ENCODE data around the gene LPP.

Gene LPP

DNA sequence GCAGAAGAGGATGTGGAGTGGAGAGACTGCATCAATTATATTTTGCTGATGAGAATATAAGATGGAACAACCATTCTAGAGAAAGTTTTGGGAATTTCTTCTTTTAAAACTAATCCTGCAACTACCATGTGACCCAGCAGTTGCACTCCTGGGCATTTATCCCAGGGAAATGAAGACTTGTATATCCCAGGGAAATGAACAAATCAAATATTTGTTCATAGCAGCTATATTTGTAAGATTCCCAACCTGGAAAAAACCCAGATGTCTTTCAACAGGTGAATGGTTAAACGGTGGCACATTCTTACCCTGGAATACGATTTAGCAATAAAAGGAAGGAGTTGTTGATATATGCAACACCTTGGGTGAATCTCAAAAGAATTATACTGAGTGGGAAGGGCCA lies 632.5 kb downstream of the LPP start:
- no peak for DNase-seq

- peak; percentile 36 to 50 for DNase-seq
Measured at GRCh38 chr3:188788621-188789081, 634.7 kb downstream of the LPP start.

- no peak for DNase-seq
Measured at GRCh38 chr3:188789251-188789650, 635.3 kb downstream of the LPP start.

- no peak for DNase-seq
Measured at GRCh38 chr3:188791311-188791710, 637.4 kb downstream of the LPP start.

GRCh38 chr3:188792793-188793192 lies 638.8 kb downstream of the LPP start:
- peak in 1 of 2 donors; percentile 16 for DNase-seq

GRCh38 chr3:188796122-188796631 lies 642.2 kb downstream of the LPP start:
- DNase-seq: peak in 1 of 2 donors; percentile 48

DNA sequence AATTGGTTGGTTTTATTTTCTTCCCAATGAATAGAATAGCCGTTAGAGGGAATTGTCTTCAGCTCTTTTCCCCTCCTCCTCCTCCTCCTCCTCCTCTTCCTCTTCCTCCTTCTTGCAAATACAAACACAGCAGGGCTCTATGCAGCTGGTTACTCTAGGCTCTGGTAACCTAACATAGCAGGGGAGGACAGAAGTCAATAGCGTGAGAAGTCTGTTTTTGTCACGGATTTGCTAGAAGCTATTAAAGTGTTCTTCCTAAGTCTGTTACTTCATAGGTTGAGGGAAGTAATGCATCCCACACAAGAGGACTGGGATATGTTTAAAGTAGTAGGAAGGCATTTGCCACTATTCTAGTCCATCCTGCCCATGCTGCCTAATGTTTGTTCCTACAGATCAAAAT lies 643.1 kb downstream of the LPP start:
- no peak for DNase-seq

DNA sequence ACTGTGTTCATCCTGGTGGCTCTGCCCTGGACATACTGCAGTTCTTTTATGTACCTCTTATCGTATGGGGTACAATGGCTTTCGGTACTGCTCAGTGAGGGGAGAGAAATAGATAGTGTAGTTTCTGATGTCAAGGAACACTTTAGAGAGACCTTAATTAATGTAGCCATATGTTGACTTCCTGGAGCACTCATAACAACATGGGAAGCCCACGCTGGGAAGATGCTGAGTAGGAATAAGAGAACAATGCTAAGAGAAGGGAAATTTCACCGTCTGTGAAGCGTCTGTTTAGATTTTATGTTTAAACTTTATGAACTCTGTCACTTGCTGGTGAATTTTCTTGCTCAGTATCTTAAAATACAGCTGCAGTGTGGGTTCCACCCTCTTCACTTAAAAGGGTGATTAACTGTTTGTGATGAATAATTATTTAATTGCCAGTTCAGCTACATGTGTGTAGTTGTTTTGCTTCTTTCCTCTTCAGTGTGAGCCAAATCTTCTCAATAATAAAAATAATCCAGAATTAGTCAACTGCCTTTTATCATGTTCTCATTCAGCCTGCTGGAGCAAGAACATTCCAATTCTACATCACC lies 644.7 kb downstream of the LPP start:
- DNase-seq: no peak

- no peak for DNase-seq
Measured at GRCh38 chr3:188801393-188801792, 647.4 kb downstream of the LPP start.

DNA sequence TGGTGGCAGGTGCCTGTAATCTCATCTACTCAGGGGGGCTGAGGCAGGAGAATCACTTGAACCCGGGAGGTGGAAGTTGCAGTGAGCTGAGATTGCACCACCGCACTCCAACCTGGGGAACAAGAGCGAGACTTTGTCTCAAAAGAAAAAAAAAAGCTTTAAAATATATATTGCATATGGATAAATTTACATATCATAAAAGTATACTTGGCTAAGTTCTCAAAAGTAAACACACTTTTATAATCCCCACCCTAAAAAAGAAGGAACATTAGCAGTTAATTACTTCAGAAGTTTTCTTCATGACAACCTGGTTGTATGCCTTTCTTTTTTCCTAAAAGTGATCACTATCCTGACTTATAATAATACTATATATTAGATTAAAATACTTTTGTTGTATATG lies 648.7 kb downstream of the LPP start:
- no peak for DNase-seq

DNA sequence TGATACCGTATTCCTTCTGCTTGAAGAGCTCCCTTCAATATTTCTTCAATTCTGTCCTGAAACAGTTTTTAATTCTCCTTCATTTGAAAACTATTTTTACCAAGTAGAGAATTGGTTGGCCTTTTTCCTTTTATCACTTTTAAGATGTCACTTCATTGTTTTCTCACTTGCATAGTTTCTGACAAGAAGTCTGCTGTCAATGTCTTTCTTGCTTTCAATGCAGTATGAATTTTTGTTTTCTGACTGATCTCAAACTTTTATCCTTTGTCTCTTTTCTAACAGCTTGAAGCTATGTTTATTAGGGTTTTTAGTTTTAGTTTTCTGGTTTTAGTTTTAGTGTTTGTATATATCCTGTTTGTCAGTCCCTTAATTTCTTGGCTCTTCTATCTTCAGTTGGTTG lies 653.0 kb downstream of the LPP start:
- DNase-seq: no peak

DNA sequence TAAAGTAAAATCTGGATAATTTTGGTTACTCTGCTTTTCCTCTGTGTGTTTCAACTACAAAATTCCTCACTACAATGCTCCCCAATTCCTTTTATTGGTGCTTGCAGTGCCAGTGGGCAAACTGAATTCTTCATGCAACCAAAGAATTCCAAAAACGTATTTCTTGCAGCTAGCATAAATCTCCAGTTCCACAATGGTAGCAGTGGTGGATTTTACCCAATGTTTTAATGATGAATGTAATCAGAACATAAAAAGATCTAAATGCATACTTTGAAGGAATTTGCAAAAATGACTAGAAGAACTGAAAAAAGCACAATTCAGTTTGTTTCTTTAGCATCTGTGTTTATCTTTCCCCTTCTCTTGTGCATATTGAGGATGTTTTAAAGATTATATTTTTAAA lies 658.2 kb downstream of the LPP start:
- no peak for DNase-seq

DNA sequence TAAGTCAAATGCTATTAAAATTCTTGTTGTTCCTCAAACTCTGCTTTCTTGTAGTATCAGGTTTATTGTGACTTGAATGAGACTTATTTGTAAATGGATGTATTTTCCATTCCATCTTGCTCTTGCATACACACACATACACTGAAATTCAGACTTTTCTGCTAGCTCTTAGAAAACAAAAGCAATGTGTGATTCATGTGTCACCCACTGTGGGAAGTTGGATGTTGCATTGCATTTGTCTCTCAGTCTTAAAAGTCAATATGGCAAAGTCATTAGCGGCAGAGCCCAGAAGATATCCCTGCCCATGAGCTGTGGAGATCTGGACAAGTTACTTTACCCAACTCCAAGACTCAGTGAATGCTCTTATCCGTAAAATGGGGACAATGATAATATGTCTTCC lies 660.6 kb downstream of the LPP start:
- DNase-seq: no peak

DNA sequence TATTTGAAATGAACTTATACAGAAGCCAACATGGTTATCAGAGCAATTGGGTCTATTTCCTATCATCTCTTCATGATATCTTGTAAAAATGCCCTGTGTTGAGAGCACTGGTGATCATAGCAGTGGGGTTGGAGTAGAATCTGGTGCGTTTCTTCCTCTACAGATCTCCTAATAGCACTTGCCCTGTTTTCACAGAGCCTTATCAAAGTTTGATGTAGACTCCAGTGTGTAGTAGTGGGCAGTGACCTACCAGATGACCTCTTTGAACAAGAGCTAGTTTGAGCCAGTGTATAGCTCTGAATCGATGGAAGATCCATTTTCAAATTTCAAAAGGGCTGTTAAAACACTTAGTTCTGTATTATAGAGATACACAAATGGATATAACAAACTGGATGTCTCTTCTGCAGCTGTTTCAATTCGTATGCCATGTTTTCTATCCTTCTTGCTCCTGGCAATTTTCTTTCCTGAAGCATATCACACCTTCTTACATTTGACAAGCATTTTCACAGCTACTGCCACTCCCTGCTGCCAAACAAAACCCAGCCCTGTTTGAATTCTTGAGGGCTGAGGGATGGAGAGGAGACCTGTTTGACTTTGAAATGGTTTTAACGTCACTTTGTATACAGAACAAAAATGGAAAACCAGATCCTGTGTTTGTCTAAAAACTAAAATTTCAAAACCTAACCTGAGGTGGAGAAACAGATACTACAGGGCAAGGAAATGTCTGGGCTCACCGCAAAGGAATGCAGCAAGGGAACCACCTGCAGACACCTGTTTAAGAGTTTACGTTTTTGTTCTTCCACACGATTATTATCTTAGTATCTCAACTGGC lies 663.4 kb downstream of the LPP start:
- no peak for DNase-seq

GRCh38 chr3:188817935-188818269 lies 663.9 kb downstream of the LPP start:
- no peak for DNase-seq

DNA sequence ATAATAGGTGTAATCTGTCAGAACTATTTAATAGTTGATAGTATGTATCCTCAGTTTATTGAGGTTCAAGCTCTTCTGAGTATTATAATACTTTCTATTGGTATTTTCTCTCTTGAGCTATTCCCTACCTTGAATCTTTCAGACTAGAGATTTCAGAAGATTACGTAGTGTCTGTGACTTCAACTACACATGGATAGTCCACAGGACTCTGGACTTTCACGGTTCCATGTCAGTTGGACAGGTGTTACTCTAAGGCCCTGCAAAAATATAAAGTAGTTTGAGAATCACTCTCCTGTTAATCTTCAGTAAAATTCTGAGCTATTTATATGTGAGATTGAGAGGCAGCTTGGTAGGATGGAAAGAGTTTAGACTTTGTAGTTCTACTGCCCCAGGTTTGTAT lies 664.3 kb downstream of the LPP start:
- no peak for DNase-seq

DNA sequence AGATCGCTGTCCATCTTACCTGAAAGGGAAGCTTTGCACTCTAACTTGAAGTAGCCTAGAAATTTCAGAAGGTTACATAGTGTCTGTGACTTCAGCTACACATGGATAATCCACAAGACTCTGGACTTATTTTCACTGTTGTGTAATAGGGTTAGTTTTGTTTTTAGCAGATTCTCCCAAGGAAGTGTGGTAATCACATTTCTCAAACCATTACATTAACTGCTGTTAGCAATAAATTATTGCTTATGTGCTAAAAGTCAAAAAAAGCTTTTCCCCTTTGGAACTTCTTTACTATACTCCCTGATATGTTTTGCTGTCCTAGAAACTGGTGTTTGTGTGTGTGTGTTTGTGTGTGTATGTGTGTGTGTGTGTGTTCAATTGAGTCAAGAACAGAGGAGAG lies 666.0 kb downstream of the LPP start:
- DNase-seq: no peak

DNA sequence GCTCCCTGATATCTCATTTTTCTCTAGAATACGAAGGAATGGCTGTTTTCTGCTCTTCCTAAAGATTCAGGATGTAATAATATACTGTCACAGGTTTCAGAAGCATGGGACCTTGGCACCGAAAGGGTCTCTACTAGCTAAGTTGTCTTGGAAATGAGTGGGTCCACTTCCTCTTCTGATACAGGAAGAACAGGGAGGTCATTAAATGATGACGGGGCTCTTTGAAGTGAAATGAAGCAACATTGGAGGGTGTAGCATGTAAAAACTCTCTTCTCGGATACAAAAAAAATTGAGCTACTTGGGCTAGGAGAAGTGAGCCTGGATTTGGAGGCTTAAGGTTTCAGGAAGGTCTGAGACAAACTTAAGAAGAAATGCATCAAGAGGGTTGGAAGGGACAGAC lies 668.0 kb downstream of the LPP start:
- peak; percentile 17 to 25 for DNase-seq

- DNase-seq: no peak
Measured at GRCh38 chr3:188822411-188822810, 668.5 kb downstream of the LPP start.

GRCh38 chr3:188824566-188824965 lies 670.6 kb downstream of the LPP start:
- DNase-seq: no peak

- DNase-seq: no peak
Measured at GRCh38 chr3:188825901-188826300, 671.9 kb downstream of the LPP start.

- no peak for DNase-seq
Measured at GRCh38 chr3:188826574-188826973, 672.6 kb downstream of the LPP start.

GRCh38 chr3:188827103-188827502 lies 673.1 kb downstream of the LPP start:
- no peak for DNase-seq

DNA sequence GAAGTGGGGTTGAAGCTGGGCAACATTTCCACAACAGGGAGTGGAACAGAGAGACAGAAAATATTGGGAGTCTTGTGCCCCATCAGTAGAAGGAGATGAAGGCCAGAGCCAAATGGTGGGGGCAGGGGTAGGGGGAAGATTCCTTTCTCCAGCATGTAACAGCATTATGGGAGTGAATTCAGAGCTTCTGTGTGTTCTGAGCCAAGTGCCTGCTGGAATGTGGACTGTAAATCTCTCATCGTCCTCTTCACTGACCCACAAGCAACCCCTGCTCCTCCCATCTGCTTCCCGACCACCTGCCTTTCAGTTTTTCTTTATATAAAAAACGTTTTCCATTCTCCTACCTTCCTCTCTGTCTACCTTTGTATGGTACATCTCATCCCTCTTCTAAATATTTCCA lies 673.6 kb downstream of the LPP start:
- DNase-seq: no peak

- DNase-seq: no peak
Measured at GRCh38 chr3:188829130-188829529, 675.2 kb downstream of the LPP start.

All from CD4-positive, alpha-beta T cell treated with Interleukin-4 for 1 hour (primary cell).